GM23338 (cell line): ENCODE measurements around the gene NCL. TPM values are rescaled to one million over a fixed set of nuclear protein-coding genes. Genes with fewer than 3 reads are reported as not detected.

Source experiments
- ATAC-seq: fragments of 200-7000 bp; cut with Tn5 transposase; 3 replicates; pipeline ENCODE4 v1.9.1; 2020
- DNase-seq: peaks from one replicate; pipeline ENCODE4 v3.0.0-alpha.2; 2015; ENCODE audit warnings: low spot score
- H2AFZ ChIP-seq: fragments of 200-600 bp; sonication (generic); 2 replicates; pipeline ENCODE4 v1.8.0; 2016; ENCODE audit warnings: antibody characterized with exemption, mild to moderate bottlenecking, moderate library complexity
- H3F3A ChIP-seq: fragments of 200-600 bp; sonication (generic); replicated peaks from 2 replicates; pipeline ENCODE4 v1.8.0; 2017; ENCODE audit warnings: antibody characterized with exemption, mixed run types, low read depth
- H3K27ac ChIP-seq: fragments of 200-600 bp; sonication (generic); 2 replicates; pipeline ENCODE4 v1.6.1; 2016; ENCODE audit warnings: low read depth
- H3K27me3 ChIP-seq: fragments of 200-600 bp; sonication (generic); 2 replicates; pipeline ENCODE4 v1.8.0; 2016; ENCODE audit warnings: mild to moderate bottlenecking, mixed run types, moderate library complexity; ENCODE audit not compliant: insufficient read depth
- H3K36me3 ChIP-seq: fragments of 200-600 bp; sonication (generic); 2 replicates; pipeline ENCODE4 v1.8.0; 2016; ENCODE audit warnings: mild to moderate bottlenecking; ENCODE audit not compliant: insufficient read depth
- H3K4me1 ChIP-seq: fragments of 200-600 bp; sonication (generic); 2 replicates; pipeline ENCODE4 v1.8.0; 2016; ENCODE audit warnings: mild to moderate bottlenecking, moderate library complexity; ENCODE audit not compliant: insufficient read depth
- H3K4me2 ChIP-seq: fragments of 200-600 bp; sonication (generic); 2 replicates; pipeline ENCODE4 v1.7.1; 2017; ENCODE audit warnings: mixed run types
- H3K4me3 ChIP-seq: fragments of 200-600 bp; sonication (generic); 2 replicates; pipeline ENCODE4 v1.6.1; 2016; ENCODE audit warnings: mixed run types
- H3K79me2 ChIP-seq: fragments of 200-600 bp; sonication (generic); replicated peaks from 2 replicates; pipeline ENCODE4 v1.8.0; 2017; ENCODE audit warnings: mild to moderate bottlenecking; ENCODE audit not compliant: insufficient read depth
- H3K9me2 ChIP-seq: fragments of 200-600 bp; sonication (generic); 2 replicates; pipeline ENCODE4 v1.8.0; 2017; ENCODE audit not compliant: insufficient read depth
- H4K20me1 ChIP-seq: fragments of 200-600 bp; sonication (generic); replicated peaks from 2 replicates; pipeline ENCODE4 v1.8.0; 2017; ENCODE audit warnings: mild to moderate bottlenecking; ENCODE audit not compliant: insufficient read depth
- H3K27ac Mint-ChIP-seq: 2 replicates; pipeline ENCODE4 v1.8.0; 2020; ENCODE audit warnings: inconsistent platforms, mild to moderate bottlenecking, moderate library complexity, mixed read lengths
- H3K27me3 Mint-ChIP-seq: 3 replicates; pipeline ENCODE4 v1.8.0; 2022; ENCODE audit warnings: low read depth, mild to moderate bottlenecking, moderate library complexity, mixed read lengths, inconsistent platforms; ENCODE audit not compliant: insufficient read depth, poor library complexity
- H3K36me3 Mint-ChIP-seq: 3 replicates; pipeline ENCODE4 v1.8.0; 2021; ENCODE audit warnings: low read depth, mild to moderate bottlenecking, inconsistent platforms, moderate library complexity, mixed read lengths
- H3K4me1 Mint-ChIP-seq: 3 replicates; pipeline ENCODE4 v1.8.0; 2020; ENCODE audit warnings: mild to moderate bottlenecking, inconsistent platforms, mixed read lengths
- H3K4me3 Mint-ChIP-seq: 3 replicates; pipeline ENCODE4 v1.8.0; 2021; ENCODE audit warnings: moderate library complexity, mild to moderate bottlenecking, inconsistent platforms, mixed read lengths
- H3K9me3 Mint-ChIP-seq: 3 replicates; pipeline ENCODE4 v1.8.0; 2020; ENCODE audit warnings: moderate library complexity, mild to moderate bottlenecking, inconsistent platforms, mixed read lengths
- CREB1 ChIP-seq: fragments of 250-450 bp; sonication (Bioruptor Pico); IDR thresholded peaks from 2 replicates; pipeline ENCODE4 v1.5.0; 2020; ENCODE audit warnings: low read depth, mild to moderate bottlenecking, moderate library complexity
- ETS1 ChIP-seq: IDR thresholded peaks from 2 replicates; pipeline ENCODE4 v1.6.1; 2016; ENCODE audit warnings: antibody characterized with exemption
- EZH2phosphoT487 ChIP-seq: fragments of 200-600 bp; sonication (generic); IDR thresholded peaks from one replicate; pipeline ENCODE4 v1.8.1; 2018; ENCODE audit warnings: antibody characterized with exemption; ENCODE audit not compliant: unreplicated experiment
- ZNF114 ChIP-seq: fragments of 250-450 bp; sonication (Bioruptor Pico); IDR thresholded peaks from 2 replicates; pipeline ENCODE4 v1.5.0; 2020; ENCODE audit warnings: mild to moderate bottlenecking, moderate library complexity
- ZNF331 ChIP-seq: fragments of 250-450 bp; sonication (Bioruptor Pico); IDR thresholded peaks from 2 replicates; pipeline ENCODE4 v1.5.0; 2020; ENCODE audit warnings: low read depth, mild to moderate bottlenecking, moderate library complexity
- ZNF462 ChIP-seq: fragments of 250-450 bp; sonication (Bioruptor Pico); IDR thresholded peaks from 2 replicates; pipeline ENCODE4 v1.5.0; 2020; ENCODE audit warnings: mild to moderate bottlenecking, moderate library complexity
- polyA plus RNA-seq: library from polyadenylated mRNA; unstranded; fragments of >200 nt; fragmentation: Nextera tagmentation; extraction: Ambion mirVana; gene quantifications from 2 replicates; pipeline ENCODE4 v1.2.1, GENCODE V29; 2016
- total RNA-seq: library from RNA; depleted of rRNA; stranded (reverse); fragments of >200 nt; shearing (Covaris generic); gene quantifications from 2 replicates; pipeline ENCODE4 v1.2.3, GENCODE V29; 2014

NCL gene
- total and polyA plus RNA-seq, 2 experiments from 2014 or later = 678 to 2,269 TPM

GRCh38 chr2:231450548-231450989 is 13.7 kb downstream of the NCL start:
- Mint-ChIP-seq H3K27ac (peak overlapping the region; percentile 81; the same call in 1 of the 2 replicates), H3K4me1 (peaks cover 24% of the 10 kb centered on the region), H3K27me3 (peaks cover 42% of the 10 kb centered on the region), H3K9me3 (peaks cover 6% of the 10 kb centered on the region; the same call in 1 of the 3 replicates), H3K4me3 (no peak overlapping the region), H3K36me3 (peaks cover 53% of the 10 kb centered on the region)
- H3K4me1 ChIP-seq = peaks cover 8% of the 10 kb centered on the region; the same call in 1 of the 2 replicates
- H3K27ac ChIP-seq = no peak overlapping the region
- peaks cover 32% of the 10 kb centered on the region for H3F3A ChIP-seq
- no peak overlapping the region for H2AFZ ChIP-seq
- H3K4me3 ChIP-seq = no peak overlapping the region
- TF ChIP-seq ZNF114 (no peak), ZNF331 (CRISPR knock-in tag) (no peak), CREB1 (CRISPR knock-in tag) (0 out of 2 replicates have a peak, but pooled peaks have one; percentile 2), ETS1 (no peak), EZH2phosphoT487 (no peak), ZNF462 (CRISPR knock-in tag) (no peak)
- H3K4me2 ChIP-seq = no peak overlapping the region
- H3K9me2 ChIP-seq = no peaks in the 10 kb centered on the region
- H3K36me3 ChIP-seq = peaks cover 14% of the 10 kb centered on the region
- no peaks in the 10 kb centered on the region for H3K79me2 ChIP-seq
- no peaks in the 10 kb centered on the region for H3K27me3 ChIP-seq
- DNase-seq (no peak), ATAC-seq (no peak)
- peaks cover 8% of the 10 kb centered on the region; the same call in 1 of the 2 replicates for H4K20me1 ChIP-seq
